Stimulated activated memory B cell treated with anti-CD40 and anti-IgM and Interleukin-4, amounts not matched to agents 10 μg/mL and 1 μg/mL and 100 μg/mL, for 72 hours (primary cell): ENCODE data around the gene FAM118B.

ENCODE experiments used
- ATAC-seq: fragments of 150-1000 bp; cut with Tn5 transposase; 2 replicates; pipeline ENCODE4 v1.10.0; 2021
- H3K27ac Mint-ChIP-seq: one replicate; pipeline ENCODE4 v1.8.0; 2022; ENCODE audit warnings: mild to moderate bottlenecking, mixed read lengths
- H3K27me3 Mint-ChIP-seq: one replicate; pipeline ENCODE4 v1.8.0; 2022; ENCODE audit warnings: mixed read lengths
- H3K36me3 Mint-ChIP-seq: one replicate; pipeline ENCODE4 v1.8.0; 2022; ENCODE audit warnings: mixed read lengths
- H3K4me1 Mint-ChIP-seq: one replicate; pipeline ENCODE4 v1.8.0; 2022; ENCODE audit warnings: mixed read lengths
- H3K4me3 Mint-ChIP-seq: one replicate; pipeline ENCODE4 v1.8.0; 2022; ENCODE audit warnings: mild to moderate bottlenecking, moderate library complexity, mixed read lengths
- H3K9me3 Mint-ChIP-seq: one replicate; pipeline ENCODE4 v1.8.0; 2022; ENCODE audit warnings: mixed read lengths

FAM118B gene

GRCh38 chr11:126181939-126182730, 29.4 kb upstream of the FAM118B start:
- Mint-ChIP-seq H3K27ac (no peak overlapping the region), H3K36me3 (peaks cover 30% of the 10 kb centered on the region), H3K4me1 (no peaks in the 10 kb centered on the region), H3K4me3 (no peak overlapping the region), H3K27me3 (no peaks in the 10 kb centered on the region), H3K9me3 (peaks cover 3% of the 10 kb centered on the region)
- no peak for ATAC-seq

GRCh38 chr11:126182787-126183445, 28.7 kb upstream of the FAM118B start:
- no peak overlapping the region for H3K27ac Mint-ChIP-seq
- no peaks in the 10 kb centered on the region for H3K27me3 Mint-ChIP-seq
- peaks cover 33% of the 10 kb centered on the region for H3K36me3 Mint-ChIP-seq
- H3K9me3 Mint-ChIP-seq: peaks cover 3% of the 10 kb centered on the region
- H3K4me3 Mint-ChIP-seq: no peak overlapping the region
- peaks cover 3% of the 10 kb centered on the region for H3K4me1 Mint-ChIP-seq
- ATAC-seq: no peak

- H3K36me3 Mint-ChIP-seq: peaks cover 33% of the 10 kb centered on the region
- no peak overlapping the region for H3K27ac Mint-ChIP-seq
- no peak for ATAC-seq
- H3K4me1 Mint-ChIP-seq: peaks cover 21% of the 10 kb centered on the region
- H3K27me3 Mint-ChIP-seq: no peaks in the 10 kb centered on the region
- no peak overlapping the region for H3K4me3 Mint-ChIP-seq
- H3K9me3 Mint-ChIP-seq: peaks cover 3% of the 10 kb centered on the region
Observed at GRCh38 chr11:126185259-126186024, 26.1 kb upstream of the FAM118B start.

GRCh38 chr11:126186025-126186698, 25.4 kb upstream of the FAM118B start:
- Mint-ChIP-seq H3K9me3 (no peaks in the 10 kb centered on the region), H3K27me3 (no peaks in the 10 kb centered on the region), H3K4me1 (peaks cover 21% of the 10 kb centered on the region), H3K36me3 (peaks cover 33% of the 10 kb centered on the region), H3K4me3 (no peak overlapping the region), H3K27ac (no peak overlapping the region)
- ATAC-seq: no peak

GRCh38 chr11:126186708-126187529, 24.7 kb upstream of the FAM118B start:
- H3K9me3 Mint-ChIP-seq: no peaks in the 10 kb centered on the region
- peaks cover 33% of the 10 kb centered on the region for H3K36me3 Mint-ChIP-seq
- no peaks in the 10 kb centered on the region for H3K27me3 Mint-ChIP-seq
- H3K4me3 Mint-ChIP-seq: no peak overlapping the region
- peaks cover 21% of the 10 kb centered on the region for H3K4me1 Mint-ChIP-seq
- no peak for ATAC-seq
- no peak overlapping the region for H3K27ac Mint-ChIP-seq

- Mint-ChIP-seq H3K36me3 (peaks cover 47% of the 10 kb centered on the region), H3K4me3 (peak overlapping the region; percentile 55), H3K27ac (peak overlapping the region; percentile 75), H3K4me1 (peaks cover 21% of the 10 kb centered on the region), H3K9me3 (no peaks in the 10 kb centered on the region), H3K27me3 (no peaks in the 10 kb centered on the region)
- peak; percentile 87 for ATAC-seq
Observed at GRCh38 chr11:126188332-126189108, 23.1 kb upstream of the FAM118B start.

- H3K4me1 Mint-ChIP-seq: peaks cover 21% of the 10 kb centered on the region
- H3K36me3 Mint-ChIP-seq: peaks cover 48% of the 10 kb centered on the region
- no peaks in the 10 kb centered on the region for H3K9me3 Mint-ChIP-seq
- peak; percentile 85 for ATAC-seq
- H3K4me3 Mint-ChIP-seq: peak overlapping the region; percentile 55
- no peaks in the 10 kb centered on the region for H3K27me3 Mint-ChIP-seq
- H3K27ac Mint-ChIP-seq: peak overlapping the region; percentile 75
Observed at GRCh38 chr11:126189109-126189929, 22.3 kb upstream of the FAM118B start.

- ATAC-seq: no peak
- H3K4me1 Mint-ChIP-seq: peaks cover 21% of the 10 kb centered on the region
- H3K36me3 Mint-ChIP-seq: peaks cover 63% of the 10 kb centered on the region
- H3K4me3 Mint-ChIP-seq: no peak overlapping the region
- no peak overlapping the region for H3K27ac Mint-ChIP-seq
- no peaks in the 10 kb centered on the region for H3K27me3 Mint-ChIP-seq
- H3K9me3 Mint-ChIP-seq: no peaks in the 10 kb centered on the region
Observed at GRCh38 chr11:126190792-126191191, 20.8 kb upstream of the FAM118B start.

- Mint-ChIP-seq H3K4me1 (peaks cover 21% of the 10 kb centered on the region), H3K36me3 (peaks cover 64% of the 10 kb centered on the region), H3K27me3 (no peaks in the 10 kb centered on the region), H3K9me3 (no peaks in the 10 kb centered on the region), H3K27ac (no peak overlapping the region), H3K4me3 (no peak overlapping the region)
- ATAC-seq: no peak
Observed at GRCh38 chr11:126191379-126192073, 20.1 kb upstream of the FAM118B start.

- H3K9me3 Mint-ChIP-seq: no peaks in the 10 kb centered on the region
- no peak overlapping the region for H3K4me3 Mint-ChIP-seq
- peaks cover 21% of the 10 kb centered on the region for H3K4me1 Mint-ChIP-seq
- ATAC-seq: no peak
- no peak overlapping the region for H3K27ac Mint-ChIP-seq
- peaks cover 66% of the 10 kb centered on the region for H3K36me3 Mint-ChIP-seq
- H3K27me3 Mint-ChIP-seq: no peaks in the 10 kb centered on the region
Observed at GRCh38 chr11:126192361-126192760, 19.2 kb upstream of the FAM118B start.

GRCh38 chr11:126193038-126193478, 18.5 kb upstream of the FAM118B start:
- H3K36me3 Mint-ChIP-seq: peaks cover 71% of the 10 kb centered on the region
- no peak overlapping the region for H3K4me3 Mint-ChIP-seq
- no peak for ATAC-seq
- H3K9me3 Mint-ChIP-seq: peaks cover 2% of the 10 kb centered on the region
- no peaks in the 10 kb centered on the region for H3K27me3 Mint-ChIP-seq
- H3K27ac Mint-ChIP-seq: no peak overlapping the region
- peaks cover 16% of the 10 kb centered on the region for H3K4me1 Mint-ChIP-seq

- H3K36me3 Mint-ChIP-seq: peaks cover 73% of the 10 kb centered on the region
- ATAC-seq: no peak
- H3K4me3 Mint-ChIP-seq: no peak overlapping the region
- peaks cover 5% of the 10 kb centered on the region for H3K9me3 Mint-ChIP-seq
- no peaks in the 10 kb centered on the region for H3K27me3 Mint-ChIP-seq
- H3K27ac Mint-ChIP-seq: no peak overlapping the region
- peaks cover 6% of the 10 kb centered on the region for H3K4me1 Mint-ChIP-seq
Observed at GRCh38 chr11:126194121-126194543, 17.4 kb upstream of the FAM118B start.
